Pancreas (tissue), 10 donors: ENCODE data around the gene GAR1. TPM values are rescaled to one million over a fixed set of nuclear protein-coding genes. Genes with fewer than 3 reads are reported as not detected.
"Not testable (repeated sequence)": the region's sequence is repeated elsewhere in the genome, so short reads cannot be mapped to it uniquely, and the experiment has no call there.

Source experiments
- ATAC-seq, 4 donors: fragments of 200-7000 bp; cut with Tn5 transposase; one replicate each; pipeline versions ENCODE4 v1.8.0 to v1.9.1; 2020; ENCODE audit warnings: mild to moderate bottlenecking in 4 of 4, moderate library complexity in 4 of 4
- DNase-seq, 6 donors: peaks; one replicate each; pipeline ENCODE4 v3.0.0-alpha.2; 2020
- FAIRE-seq: peaks from 2 replicates; lab custom pipeline; 2012; peaks lifted over from hg19 to GRCh38; lab: Jason Lieb, UNC
- H3K27ac ChIP-seq, 4 donors: fragments of 200-600 bp; sonication (generic); 1 replicate in 3 of 4; 2 replicates in 1 of 4; pipeline versions ENCODE4 v1.5.0 to v1.8.0; 2020
- H3K27me3 ChIP-seq, 4 donors: fragments of 200-600 bp; one replicate each; pipeline ENCODE4 v1.8.0; 2021
- H3K36me3 ChIP-seq, 3 donors: fragments of 200-600 bp; sonication (generic) in 1 of 3; one replicate each; pipeline versions ENCODE4 v1.5.0 to v1.8.0; 2020 to 2021
- H3K4me1 ChIP-seq, 3 donors: fragments of 200-600 bp; one replicate each; pipeline ENCODE4 v1.8.0; 2021
- H3K4me3 ChIP-seq, 4 donors: fragments of 200-600 bp; sonication (generic) in 2 of 4; one replicate each; pipeline versions ENCODE4 v1.5.0 to v1.8.0; 2020 to 2021
- H3K9me3 ChIP-seq, 4 donors: fragments of 200-600 bp; one replicate each; pipeline ENCODE4 v1.8.0; 2021
- CTCF ChIP-seq, 4 donors: fragments of 200-600 bp; sonication (generic) in 3 of 4; IDR thresholded peaks; one replicate each; pipeline versions ENCODE4 v1.5.0 to v1.8.0; 2021; ENCODE audit warnings: antibody characterized with exemption in 4 of 4
- WGBS, 2 donors: extraction: QIAGEN DNeasy Blood & Tissue Kit; methylation state at CpG; one replicate each; pipeline ENCODE4 v1.1.7; 2013; 5-methylcytosine and 5-hydroxymethylcytosine counted together
- intact Hi-C, 3 donors: fragments of 100-400 bp; cut with DNase I; formaldehyde crosslinking; loops; one replicate each; pipeline versions ENCODE4 v1.11.1 to v1.14.2; 2022
- polyA plus RNA-seq, 2 donors: library from polyadenylated mRNA; stranded (reverse); fragments of 200-250 nt; gene quantifications; one replicate each; pipeline ENCODE4 v1.2.3, GENCODE V29; 2013
- total RNA-seq, 6 donors: library from RNA; stranded (reverse); fragmentation: NEBNext Ultra II Directional in 4 of 6; extraction: Animal tissue kit (Norgen Biotek cat#: 25700) in 4 of 6; gene quantifications; one replicate each; pipeline versions ENCODE4 v1.2.1 to v1.2.4, GENCODE V29; 2021 to 2023
- donor health status: healthy with polysubstance abuse.
- donor health status: DM: no; HTN: no; CAD: no; lungs with moderate emphysema.
- donor health status: DM: no; HTN: no; CAD: no.
- donor health status: control.
- donor health status: control.
- donor health status: Bipolar disorder and iron deficiency.
- donor health status: DM: yes; HTN: yes; CAD: no.
- donor health status: DM: no; HTN: no; CAD: no.
- donor health status: DM: no; HTN: no; CAD: no.
- donor health status: DM: yes; HTN: yes; CAD: no.

GAR1 gene
- total and polyA plus RNA-seq, 8 donors: 3.2 to 13.4 (median 7.2) TPM

- Histone ChIP-seq H3K4me1 (peaks cover 9 to 26% (median 10%) of the 10 kb centered on the region in 3 donors), H3K36me3 (no peaks in the 10 kb centered on the region), H3K27ac (no peak overlapping the region), H3K4me3 (no peak overlapping the region), H3K9me3 (no peaks in the 10 kb centered on the region), H3K27me3 (no peaks in the 10 kb centered on the region)
- 35 to 41% methylated on average over 5 of the region's 5 CpGs for WGBS, 2 donors
- TF ChIP-seq CTCF (IDR thresholded peaks at IDR 0.05): no peak
- peak in 3 of 6 donors; percentile 33 to 39 (median 35) for DNase-seq
- peak in 3 of 4 donors; percentile 59 to 80 (median 67) for ATAC-seq
- intact Hi-C loops: no loop called here
- no peak for FAIRE-seq
These were observed 35.0 kb downstream of the GAR1 start for GRCh38 chr4:109850601-109851000.

GRCh38 chr4:109859426-109860300 is 44.1 kb downstream of the GAR1 start:
- H3K9me3 ChIP-seq, DNase-seq, H3K4me1 ChIP-seq, H3K4me3 ChIP-seq, intact Hi-C loops, H3K27ac ChIP-seq, H3K36me3 ChIP-seq, H3K27me3 ChIP-seq, FAIRE-seq: not testable (repeated sequence)
- 72 to 74% methylated on average over 4 of the region's 4 CpGs for WGBS, 2 donors
- ATAC-seq: peak in 1 of 4 donors; percentile 61

- FAIRE-seq (no peak), ATAC-seq (no peak), DNase-seq (no peak)
- Histone ChIP-seq H3K4me3 (no peak overlapping the region), H3K27me3 (no peaks in the 10 kb centered on the region), H3K9me3 (no peaks in the 10 kb centered on the region), H3K4me1 (no peaks in the 10 kb centered on the region), H3K27ac (no peak overlapping the region), H3K36me3 (no peaks in the 10 kb centered on the region)
- 99 to 100% methylated on average over 2 of the region's 2 CpGs for WGBS, 2 donors
- no peak for TF ChIP-seq CTCF (IDR thresholded peaks at IDR 0.05)
- intact Hi-C loops: no loop called here
These were observed 45.7 kb downstream of the GAR1 start for GRCh38 chr4:109861271-109861670.

- H3K27ac ChIP-seq: no peak overlapping the region
- WGBS, 2 donors: 82 to 84% methylated on average over 3 of the region's 3 CpGs
- no peaks in the 10 kb centered on the region for H3K9me3 ChIP-seq
- DNase-seq (no peak), FAIRE-seq (no peak), ATAC-seq (no peak)
- intact Hi-C loops: no loop called here
- H3K4me1 ChIP-seq: no peaks in the 10 kb centered on the region
- no peaks in the 10 kb centered on the region for H3K36me3 ChIP-seq
- no peak overlapping the region for H3K4me3 ChIP-seq
- H3K27me3 ChIP-seq: no peaks in the 10 kb centered on the region
- no peak for TF ChIP-seq CTCF (IDR thresholded peaks at IDR 0.05)
These were observed 46.5 kb downstream of the GAR1 start for GRCh38 chr4:109861916-109862511.

GRCh38 chr4:109864134-109864533 is 48.6 kb downstream of the GAR1 start:
- H3K27me3 ChIP-seq: no peaks in the 10 kb centered on the region
- H3K9me3 ChIP-seq: no peaks in the 10 kb centered on the region
- DNase-seq (no peak), FAIRE-seq (no peak), ATAC-seq (no peak)
- intact Hi-C loops: no loop called here
- H3K27ac ChIP-seq: no peak overlapping the region
- TF ChIP-seq CTCF (IDR thresholded peaks at IDR 0.05): no peak
- H3K36me3 ChIP-seq: no peaks in the 10 kb centered on the region
- no peak overlapping the region for H3K4me3 ChIP-seq
- no peaks in the 10 kb centered on the region for H3K4me1 ChIP-seq
